Vagina (tissue), 2 donors: ENCODE data around the gene CTSW.

ENCODE experiments used
- POLR2A ChIP-seq, 2 donors: fragments of 450-650 bp; IDR thresholded peaks; one replicate each; pipeline ENCODE4 v1.6.1; 2017; ENCODE audit warnings: antibody characterized with exemption in 2 of 2, mild to moderate bottlenecking in 2 of 2, moderate library complexity in 2 of 2
- POLR2AphosphoS5 ChIP-seq, 2 donors: sonication (generic); formaldehyde crosslinking; IDR thresholded peaks; one replicate each; pipeline ENCODE4 v1.9.0; 2017; ENCODE audit warnings: antibody characterized with exemption in 2 of 2, mild to moderate bottlenecking in 2 of 2, low read depth in 1 of 2; ENCODE audit not compliant: insufficient read depth in 1 of 2
- TF ChIP-seq, protein P1 (sequence below), 3 experiments: fragments of 450-650 bp in 2 of 3; fragments of 200-600 bp in 1 of 3; sonication (generic) in 1 of 3; IDR thresholded peaks; one replicate each; pipeline ENCODE4 v1.5.1; 2017 to 2019; ENCODE audit warnings: antibody characterized with exemption in 3 of 3, mild to moderate bottlenecking in 2 of 3, moderate library complexity in 2 of 3

DNA sequence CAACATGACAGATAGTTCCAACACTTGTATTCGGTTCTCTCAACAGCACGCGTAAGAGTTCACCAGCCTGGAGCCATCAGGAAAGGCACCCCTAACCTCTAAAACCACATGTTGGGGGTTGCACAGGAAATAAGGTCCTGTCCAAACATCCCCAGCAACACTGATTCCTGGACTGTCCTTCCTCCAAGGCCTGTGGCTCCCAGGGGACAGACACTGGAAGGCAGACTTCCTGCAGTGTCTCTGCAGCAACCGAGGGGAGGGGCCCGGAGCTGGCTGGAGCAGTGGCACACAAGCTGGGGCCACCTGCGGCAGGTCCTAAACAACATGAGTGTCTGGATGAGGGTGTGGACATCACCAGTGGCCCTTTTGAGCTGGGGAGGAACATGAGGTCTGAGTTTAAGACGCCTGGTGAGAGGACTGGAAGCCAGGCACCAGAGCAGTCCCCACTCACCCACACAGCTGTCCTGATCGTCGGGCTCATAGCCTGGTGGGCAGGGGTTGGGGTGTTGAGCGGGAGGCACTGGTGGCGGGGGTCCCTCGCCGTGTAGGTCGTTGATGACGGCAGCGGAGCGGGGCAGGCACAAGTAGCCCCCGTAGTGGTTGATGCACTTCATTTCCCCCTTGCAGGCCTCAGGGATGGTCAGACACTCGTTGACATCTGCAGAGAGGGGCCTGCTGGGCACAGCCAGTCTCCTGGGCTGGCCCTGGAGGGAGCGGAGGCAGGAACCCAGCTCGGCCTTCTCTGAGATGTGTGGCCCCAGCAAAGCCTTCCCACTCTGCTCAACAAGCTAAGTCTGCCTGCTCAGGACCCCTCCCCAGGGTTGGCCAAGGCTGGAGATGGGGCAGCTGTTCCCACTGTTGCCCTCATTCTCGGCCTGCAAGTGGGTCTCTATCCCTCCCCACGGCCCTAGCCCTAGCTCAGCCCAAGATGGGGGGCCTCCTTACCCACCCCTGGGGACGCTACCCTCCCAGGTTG lies 8.6 kb upstream of the CTSW start:
- TF ChIP-seq POLR2AphosphoS5 (IDR thresholded peaks at IDR 0.05; ENCODE audit: insufficient read depth in 1 of 2, low read depth in 1 of 2) (no peak), POLR2A (IDR thresholded peaks at IDR 0.05) (no peak)
- TF ChIP-seq, protein P1, sequence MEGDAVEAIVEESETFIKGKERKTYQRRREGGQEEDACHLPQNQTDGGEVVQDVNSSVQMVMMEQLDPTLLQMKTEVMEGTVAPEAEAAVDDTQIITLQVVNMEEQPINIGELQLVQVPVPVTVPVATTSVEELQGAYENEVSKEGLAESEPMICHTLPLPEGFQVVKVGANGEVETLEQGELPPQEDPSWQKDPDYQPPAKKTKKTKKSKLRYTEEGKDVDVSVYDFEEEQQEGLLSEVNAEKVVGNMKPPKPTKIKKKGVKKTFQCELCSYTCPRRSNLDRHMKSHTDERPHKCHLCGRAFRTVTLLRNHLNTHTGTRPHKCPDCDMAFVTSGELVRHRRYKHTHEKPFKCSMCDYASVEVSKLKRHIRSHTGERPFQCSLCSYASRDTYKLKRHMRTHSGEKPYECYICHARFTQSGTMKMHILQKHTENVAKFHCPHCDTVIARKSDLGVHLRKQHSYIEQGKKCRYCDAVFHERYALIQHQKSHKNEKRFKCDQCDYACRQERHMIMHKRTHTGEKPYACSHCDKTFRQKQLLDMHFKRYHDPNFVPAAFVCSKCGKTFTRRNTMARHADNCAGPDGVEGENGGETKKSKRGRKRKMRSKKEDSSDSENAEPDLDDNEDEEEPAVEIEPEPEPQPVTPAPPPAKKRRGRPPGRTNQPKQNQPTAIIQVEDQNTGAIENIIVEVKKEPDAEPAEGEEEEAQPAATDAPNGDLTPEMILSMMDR (IDR thresholded peaks at IDR 0.05): no peak
